Measurements from ENCODE around the gene FAM120B.

GRCh38 chr6:170366248-170366960 is 59.8 kb downstream of the FAM120B start:
- no peak for TF ChIP-seq CTCF (IDR thresholded peaks at IDR 0.05 in 4 of 5, conservative IDR thresholded peaks at IDR 0.05 in 1 of 5)
- no peak for TF ChIP-seq POLR2A (IDR thresholded peaks at IDR 0.05)

All from gastrocnemius medialis (tissue), 4 donors.